Middle frontal gyrus (tissue), 1 donor: ENCODE data around the gene MFAP5.
A peak's percentile ranks its signal among the peaks of the same experiment; 100 is the strongest.
"Not testable (repeated sequence)": the region's sequence is repeated elsewhere in the genome, so short reads cannot be mapped to it uniquely, and the experiment has no call there.

ENCODE experiments used
- DNase-seq: peaks from one replicate; pipeline ENCODE4 v3.0.0-alpha.2; 2015; ENCODE audit warnings: low spot score; ENCODE audit errors: extremely low spot score

Gene MFAP5

DNA sequence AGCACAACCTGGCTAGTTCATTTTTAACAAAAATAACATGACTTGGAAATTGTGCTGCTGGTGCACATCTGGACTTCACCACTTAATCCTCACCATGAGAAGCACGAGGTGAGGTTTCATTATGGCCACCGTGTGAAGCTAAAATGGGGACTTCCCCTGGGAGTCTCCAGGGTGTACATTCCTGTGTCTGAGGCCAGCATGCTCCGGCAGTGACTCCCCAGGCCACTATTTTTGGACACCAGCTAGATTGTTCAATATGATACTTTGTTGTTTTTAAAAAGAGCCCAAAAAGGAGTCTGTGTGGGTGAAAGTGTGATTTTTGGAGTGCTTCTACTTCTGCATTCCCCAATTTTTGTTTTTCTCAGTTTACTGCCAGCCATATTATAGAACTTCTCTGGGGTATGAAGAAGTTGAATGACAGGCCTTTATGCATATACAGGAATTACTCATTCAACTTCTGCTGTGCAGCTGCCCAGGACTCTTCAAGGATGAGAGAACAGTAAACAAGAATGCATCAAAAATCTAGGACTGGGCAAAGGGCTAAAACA is 33.1 kb downstream of the MFAP5 start:
- no peak for DNase-seq

GRCh38 chr12:8628731-8629130 is 33.9 kb downstream of the MFAP5 start:
- DNase-seq, result no peak

DNA sequence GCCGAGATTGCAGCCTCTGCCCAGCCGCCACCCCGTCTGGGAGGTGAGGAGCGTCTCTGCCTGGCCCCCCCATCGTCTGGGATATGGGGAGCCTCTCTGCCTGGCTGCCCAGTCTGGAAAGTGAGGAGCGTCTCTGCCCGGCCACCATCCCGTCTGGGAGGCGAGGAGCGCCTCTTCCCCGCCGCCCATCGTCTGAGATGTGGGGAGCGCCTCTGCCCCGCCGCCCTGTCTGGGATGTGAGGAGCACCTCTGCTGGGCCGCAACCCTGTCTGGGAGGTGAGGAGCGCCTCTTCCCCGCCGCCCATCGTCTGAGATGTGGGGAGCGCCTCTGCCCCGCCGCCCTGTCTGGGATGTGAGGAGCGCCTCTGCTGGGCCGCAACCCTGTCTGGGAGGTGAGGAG is 37.9 kb downstream of the MFAP5 start:
- DNase-seq, result not testable (repeated sequence)

GRCh38 chr12:8622646-8623045 is 40.0 kb downstream of the MFAP5 start:
- no peak for DNase-seq

GRCh38 chr12:8615206-8615605 is 47.4 kb downstream of the MFAP5 start:
- DNase-seq, result no peak

GRCh38 chr12:8613881-8614280 is 48.7 kb downstream of the MFAP5 start:
- DNase-seq, result not testable (repeated sequence)

GRCh38 chr12:8612629-8613028 is 50.0 kb downstream of the MFAP5 start, which contains the start of gene AICDA:
Gene AICDA, minus strand, starts transcription at chr12:8612859. Its CDS starts 92 bp downstream, at chr12:8612767.
- DNase-seq, result no peak

DNA sequence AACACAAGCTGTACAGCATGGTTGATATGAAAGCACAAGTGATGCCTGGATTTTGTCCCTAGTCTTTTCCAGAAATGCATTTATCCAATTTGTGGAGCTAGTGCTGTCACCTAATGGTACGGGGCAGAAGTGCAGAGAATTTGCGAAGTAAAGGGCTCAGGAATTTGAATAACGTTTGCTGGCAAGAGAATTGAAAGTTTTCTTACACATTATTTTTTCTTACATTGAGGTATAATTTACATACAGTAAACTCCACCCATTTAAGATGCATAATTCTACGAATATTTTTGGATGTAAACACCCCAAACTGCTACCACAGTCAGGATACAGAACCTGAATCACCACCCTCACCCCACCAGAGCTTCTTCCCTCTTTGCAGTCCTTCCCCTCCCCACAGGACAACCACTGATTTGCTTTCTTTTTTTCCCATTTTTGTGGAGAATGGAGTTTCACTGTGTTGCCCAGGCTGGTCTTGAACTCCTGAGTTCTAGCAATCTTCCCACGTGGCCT is 53.5 kb downstream of the MFAP5 start:
- DNase-seq, result peak; percentile 13

GRCh38 chr12:8606890-8607289 is 55.7 kb downstream of the MFAP5 start:
- DNase-seq, result no peak

DNA sequence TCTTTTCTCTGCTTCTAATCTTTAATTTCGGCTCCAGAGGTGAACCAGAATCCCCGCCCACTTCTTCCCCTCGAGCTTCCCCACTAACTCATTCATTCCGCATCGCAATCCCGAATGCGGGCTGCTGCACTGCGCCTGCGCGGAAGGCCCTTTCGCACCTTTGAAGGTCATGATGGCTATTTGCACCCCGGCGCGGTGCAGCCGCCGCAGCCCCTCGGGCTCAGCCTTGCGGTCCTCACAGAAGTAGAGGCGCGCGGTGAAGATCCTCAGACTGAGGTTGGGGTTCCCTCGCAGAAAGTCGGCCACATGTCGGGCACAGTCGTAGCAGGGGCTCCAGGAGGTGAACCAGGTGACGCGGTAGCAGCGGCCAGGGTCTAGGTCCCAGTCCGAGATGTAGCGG is 57.6 kb downstream of the MFAP5 start:
- DNase-seq, result no peak

DNA sequence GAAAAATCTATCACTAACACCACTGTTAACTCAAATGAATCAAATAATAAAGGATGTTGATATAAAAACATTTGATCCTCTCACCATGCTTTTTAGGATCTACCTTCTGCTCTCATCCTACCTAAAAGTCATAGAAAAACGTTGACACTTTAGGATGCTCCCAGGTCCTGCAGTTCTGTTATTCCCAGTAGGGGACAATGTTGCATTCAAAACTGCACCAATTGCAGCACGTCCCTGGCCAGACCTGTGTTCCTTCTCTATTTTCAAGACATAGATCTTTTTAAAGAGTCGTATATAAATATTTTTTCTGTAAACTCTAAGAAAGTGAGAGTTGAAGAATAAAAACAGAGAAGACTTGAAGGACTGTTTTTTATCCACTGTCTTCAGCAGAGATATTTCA is 58.8 kb downstream of the MFAP5 start:
- no peak for DNase-seq

GRCh38 chr12:8603286-8603685 is 59.3 kb downstream of the MFAP5 start:
- DNase-seq, result no peak

DNA sequence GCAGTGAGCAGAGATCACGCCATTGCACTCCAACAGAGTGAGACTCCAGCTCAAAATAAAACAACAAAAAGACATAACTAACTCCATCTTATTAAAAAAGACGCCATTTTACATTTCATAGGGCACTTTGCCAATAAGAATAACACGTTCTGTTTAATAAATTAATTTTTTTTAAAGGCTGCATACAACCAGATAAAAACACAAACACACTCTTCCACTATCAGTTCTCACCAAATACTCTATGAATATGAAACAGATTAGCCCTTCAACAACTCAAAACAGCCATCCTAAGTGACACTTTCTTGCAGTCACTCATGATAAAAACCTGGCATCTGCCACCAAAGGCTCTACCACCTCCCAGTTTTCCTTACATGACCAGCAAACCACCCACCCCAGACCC is 66.1 kb downstream of the MFAP5 start:
- no peak for DNase-seq
